ENCODE data around the gene GRID1.
"Not testable (repeated sequence)": the region's sequence is repeated elsewhere in the genome, so short reads cannot be mapped to it uniquely, and the experiment has no call there.

GRID1 gene

GRCh38 chr10:86130041-86130440 lies 236.6 kb downstream of the GRID1 start:
- no peak for DNase-seq

GRCh38 chr10:86128360-86128759 lies 238.2 kb downstream of the GRID1 start:
- DNase-seq: no peak

- DNase-seq: no peak
Observed at GRCh38 chr10:86127274-86127819, 239.2 kb downstream of the GRID1 start.

GRCh38 chr10:86124734-86125133 lies 241.9 kb downstream of the GRID1 start:
- no peak for DNase-seq

- no peak for DNase-seq
Observed at GRCh38 chr10:86123715-86124114, 242.9 kb downstream of the GRID1 start.

- DNase-seq: no peak
Observed at GRCh38 chr10:86123304-86123703, 243.3 kb downstream of the GRID1 start.

- DNase-seq: no peak
Observed at GRCh38 chr10:86122646-86123045, 243.9 kb downstream of the GRID1 start.

- DNase-seq: no peak
Observed at GRCh38 chr10:86121200-86121599, 245.4 kb downstream of the GRID1 start.

GRCh38 chr10:86117051-86117450 lies 249.5 kb downstream of the GRID1 start:
- DNase-seq: no peak

- DNase-seq: no peak
Observed at GRCh38 chr10:86113983-86114382, 252.6 kb downstream of the GRID1 start.

- DNase-seq: no peak
Observed at GRCh38 chr10:86113501-86113900, 253.1 kb downstream of the GRID1 start.

- DNase-seq: no peak
Observed at GRCh38 chr10:86113044-86113443, 253.6 kb downstream of the GRID1 start.

- no peak for DNase-seq
Observed at GRCh38 chr10:86111902-86112545, 254.6 kb downstream of the GRID1 start.

- DNase-seq: no peak
Observed at GRCh38 chr10:86110156-86110786, 256.3 kb downstream of the GRID1 start.

- no peak for DNase-seq
Observed at GRCh38 chr10:86109421-86109820, 257.2 kb downstream of the GRID1 start.

- DNase-seq: no peak
Observed at GRCh38 chr10:86108696-86109095, 257.9 kb downstream of the GRID1 start.

- DNase-seq: not testable (repeated sequence)
Observed at GRCh38 chr10:86107611-86108310, 258.8 kb downstream of the GRID1 start.

GRCh38 chr10:86107131-86107530 lies 259.5 kb downstream of the GRID1 start:
- DNase-seq: no peak

GRCh38 chr10:86106616-86107015 lies 260.0 kb downstream of the GRID1 start:
- DNase-seq: no peak

GRCh38 chr10:86105640-86106039 lies 261.0 kb downstream of the GRID1 start:
- no peak for DNase-seq

GRCh38 chr10:86105181-86105580 lies 261.4 kb downstream of the GRID1 start:
- DNase-seq: no peak

GRCh38 chr10:86104611-86105145 lies 261.9 kb downstream of the GRID1 start:
- no peak for DNase-seq

GRCh38 chr10:86104156-86104555 lies 262.4 kb downstream of the GRID1 start:
- DNase-seq: no peak
